HCT116 (cell line): ENCODE results near the gene NSMF. TPM values are rescaled to one million over a fixed set of nuclear protein-coding genes. Genes with fewer than 3 reads are reported as not detected.
A peak's percentile ranks its signal among the peaks of the same experiment; 100 is the strongest.

Experiments
- ATAC-seq: fragments of 200-7000 bp; cut with Tn5 transposase; 2 replicates; pipeline ENCODE4 v1.9.1; 2020; ENCODE audit warnings: mild to moderate bottlenecking, moderate library complexity
- BruUV-seq: library from RNA; stranded (reverse); fragments of 400-500 nt; replicated peaks from 2 replicates; lab custom pipeline; 2021; lab: Mats Ljungman, UMichigan
- CTCF ChIA-PET: fragments of 300-600 bp; sonication (Branson Sonifier 250); formaldehyde crosslinking; loops from one replicate; lab custom pipeline; 2021; ENCODE audit warnings: antibody characterized with exemption; lab: Charles Lee
- POLR2A ChIA-PET: fragments of 300-600, 350-600 bp; sonication (Branson Sonifier 250); formaldehyde crosslinking; loops from one replicate; lab custom pipeline; 2021; ENCODE audit warnings: antibody characterized with exemption; lab: Charles Lee
- RAD21 ChIA-PET, 2 experiments: fragments of 300-600 bp; sonication (Branson Sonifier 250); formaldehyde crosslinking; loops; one replicate each; lab custom pipeline; 2023; ENCODE audit warnings: low total read pairs in 2 of 2; ENCODE audit not compliant: uncharacterized antibody in 2 of 2, unreplicated experiment in 2 of 2, low non-redundant PET in 1 of 2; lab: Charles Lee
- DNase-seq: peaks from one replicate; pipeline ENCODE4 v3.0.0-alpha.2; 2010; ENCODE audit warnings: low read depth, low spot score
- H2AFZ ChIP-seq: fragments of 200-600 bp; shearing (Covaris generic), sonication (generic); 2 replicates; pipeline ENCODE4 v1.6.1; 2017; ENCODE audit warnings: low read depth, mixed run types, mixed read lengths, antibody characterized with exemption, low read length; ENCODE audit not compliant: poor library complexity, severe bottlenecking
- H3K27ac ChIP-seq: 2 replicates; pipeline ENCODE4 v1.5.1; 2012; ENCODE audit warnings: low read depth, low read length
- H3K27me3 ChIP-seq: fragments of 200-600 bp; sonication (generic); 2 replicates; pipeline ENCODE4 v1.6.1; 2016; ENCODE audit warnings: mixed run types, low read length, mixed read lengths; ENCODE audit not compliant: insufficient read depth
- H3K36me3 ChIP-seq, 2 experiments: fragments of 200-500 bp in 1 of 2; fragments of 200-600 bp in 1 of 2; sonication (Bioruptor generic) in 1 of 2; sonication (generic) in 1 of 2; 2 replicates each; pipeline versions ENCODE4 v1.5.1 to v1.6.1; 2014 to 2016; ENCODE audit warnings: low read length in 2 of 2, inconsistent platforms in 1 of 2, mixed read lengths in 1 of 2, mixed run types in 1 of 2; ENCODE audit not compliant: insufficient read depth in 2 of 2, control insufficient read depth in 1 of 2
- H3K4me1 ChIP-seq, 2 experiments: fragments of 200-600 bp in 1 of 2; sonication (generic) in 1 of 2; 2 replicates each; pipeline versions ENCODE4 v1.5.1 to v1.6.1; 2012 to 2017; ENCODE audit warnings: low read length in 2 of 2, inconsistent platforms in 1 of 2, mild to moderate bottlenecking in 1 of 2, mixed read lengths in 1 of 2, mixed run types in 1 of 2, moderate library complexity in 1 of 2; ENCODE audit not compliant: insufficient read depth in 2 of 2, control insufficient read depth in 1 of 2
- H3K4me2 ChIP-seq: fragments of 200-600 bp; sonication (generic); 2 replicates; pipeline ENCODE4 v1.6.1; 2017; ENCODE audit warnings: mixed run types, low read length, mixed read lengths
- H3K4me3 ChIP-seq, 2 experiments: fragments of 200-600 bp in 1 of 2; sonication (generic) in 1 of 2; replicated peaks in 1 of 2; 2 replicates each; pipeline ENCODE4 v1.5.1; 2011 to 2016; ENCODE audit warnings: low read length in 2 of 2, control low read depth in 1 of 2, low read depth in 1 of 2, mild to moderate bottlenecking in 1 of 2, mixed read lengths in 1 of 2, mixed run types in 1 of 2
- H3K79me2 ChIP-seq: fragments of 200-600 bp; sonication (generic); 2 replicates; pipeline ENCODE4 v1.6.1; 2017; ENCODE audit warnings: mild to moderate bottlenecking, mixed run types, low read length, moderate library complexity, mixed read lengths; ENCODE audit not compliant: insufficient read depth
- H3K9ac ChIP-seq: fragments of 200-600 bp; sonication (generic); 2 replicates; pipeline ENCODE4 v1.6.1; 2016; ENCODE audit warnings: low read length, mixed read lengths
- H3K9me2 ChIP-seq: fragments of 200-600 bp; sonication (generic), shearing (Covaris generic); 2 replicates; pipeline ENCODE4 v1.6.1; 2017; ENCODE audit warnings: mixed run types, mild to moderate bottlenecking, moderate library complexity; ENCODE audit not compliant: insufficient read depth
- H3K9me3 ChIP-seq, 2 experiments: fragments of 200-500 bp in 1 of 2; fragments of 200-600 bp in 1 of 2; sonication (Bioruptor generic) in 1 of 2; sonication (generic) in 1 of 2; 2 replicates each; pipeline ENCODE4 v1.6.1; 2014 to 2017; ENCODE audit warnings: low read length in 2 of 2, mixed read lengths in 2 of 2, inconsistent platforms in 1 of 2, low read depth in 1 of 2, mild to moderate bottlenecking in 1 of 2, mixed run types in 1 of 2, moderate library complexity in 1 of 2; ENCODE audit not compliant: control insufficient read depth in 1 of 2, insufficient read depth in 1 of 2
- H4K20me1 ChIP-seq: fragments of 200-600 bp; sonication (generic), shearing (Covaris generic); 2 replicates; pipeline ENCODE4 v1.6.1; 2017; ENCODE audit warnings: mixed run types, mild to moderate bottlenecking, moderate library complexity; ENCODE audit not compliant: insufficient read depth
- EZH2 ChIP-seq: fragments of 200-600 bp; sonication (generic); IDR thresholded peaks from 2 replicates; pipeline ENCODE4 v1.6.1; 2017; ENCODE audit warnings: antibody characterized with exemption, mixed run types
- EZH2phosphoT487 ChIP-seq: fragments of 200-600 bp; IDR thresholded peaks from 2 replicates; pipeline ENCODE4 v1.6.1; 2018; ENCODE audit warnings: antibody characterized with exemption, borderline replicate concordance
- FOSL1 ChIP-seq: IDR thresholded peaks from 2 replicates; pipeline ENCODE4 v1.6.1; 2012; ENCODE audit warnings: low read depth
- JUND ChIP-seq: IDR thresholded peaks from 2 replicates; pipeline ENCODE4 v1.6.1; 2012
- POLR2A ChIP-seq: IDR thresholded peaks from 2 replicates; pipeline ENCODE4 v1.7.0; 2011; ENCODE audit warnings: borderline replicate concordance; ENCODE audit not compliant: insufficient read depth, insufficient read length; ENCODE audit errors: extremely low read depth
- SIN3A ChIP-seq: IDR thresholded peaks from 2 replicates; pipeline ENCODE4 v1.6.1; 2012; ENCODE audit warnings: low read depth
- SP1 ChIP-seq: IDR thresholded peaks from 2 replicates; pipeline ENCODE4 v1.6.1; 2012; ENCODE audit warnings: low read depth
- YY1 ChIP-seq: IDR thresholded peaks from 2 replicates; pipeline ENCODE4 v1.6.1; 2011; ENCODE audit warnings: low read length, low read depth, moderate library complexity, mild to moderate bottlenecking; ENCODE audit not compliant: insufficient replicate concordance; ENCODE audit errors: extremely low read depth
- intact Hi-C: fragments of 100-400 bp; cut with micrococcal nuclease; formaldehyde crosslinking; loops from 2 replicates; pipeline ENCODE4 v1.10.0; 2022
- total RNA-seq: library from RNA; stranded (reverse); gene quantifications from one replicate; pipeline ENCODE4 v1.2.1, GENCODE V29; 2021; ENCODE audit not compliant: unreplicated experiment
- TF ChIP-seq, protein P1 (sequence below), 3 experiments: fragments of 200-600 bp in 1 of 3; sonication (generic) in 1 of 3; IDR thresholded peaks in 2 of 3; conservative IDR thresholded peaks in 1 of 3; 2 replicates each; pipeline ENCODE4 v1.5.1; 2012 to 2017; ENCODE audit warnings: low read depth in 2 of 3, low read length in 2 of 3, antibody characterized with exemption in 1 of 3, borderline replicate concordance in 1 of 3, control low read depth in 1 of 3, mild to moderate bottlenecking in 1 of 3, mixed read lengths in 1 of 3, mixed run types in 1 of 3, moderate library complexity in 1 of 3; ENCODE audit not compliant: insufficient read depth in 1 of 3
- TF ChIP-seq, protein P2 (sequence below): IDR thresholded peaks from 2 replicates; pipeline ENCODE4 v1.6.1; 2012
- TF ChIP-seq, protein P3 (sequence below): IDR thresholded peaks from 2 replicates; pipeline ENCODE4 v1.6.1; 2011; ENCODE audit warnings: mild to moderate bottlenecking, low read length, moderate library complexity; ENCODE audit not compliant: insufficient replicate concordance; ENCODE audit errors: extremely low read depth

Gene NSMF
- total RNA-seq, 1 experiment from 2014 or later = 81.9 TPM

DNA sequence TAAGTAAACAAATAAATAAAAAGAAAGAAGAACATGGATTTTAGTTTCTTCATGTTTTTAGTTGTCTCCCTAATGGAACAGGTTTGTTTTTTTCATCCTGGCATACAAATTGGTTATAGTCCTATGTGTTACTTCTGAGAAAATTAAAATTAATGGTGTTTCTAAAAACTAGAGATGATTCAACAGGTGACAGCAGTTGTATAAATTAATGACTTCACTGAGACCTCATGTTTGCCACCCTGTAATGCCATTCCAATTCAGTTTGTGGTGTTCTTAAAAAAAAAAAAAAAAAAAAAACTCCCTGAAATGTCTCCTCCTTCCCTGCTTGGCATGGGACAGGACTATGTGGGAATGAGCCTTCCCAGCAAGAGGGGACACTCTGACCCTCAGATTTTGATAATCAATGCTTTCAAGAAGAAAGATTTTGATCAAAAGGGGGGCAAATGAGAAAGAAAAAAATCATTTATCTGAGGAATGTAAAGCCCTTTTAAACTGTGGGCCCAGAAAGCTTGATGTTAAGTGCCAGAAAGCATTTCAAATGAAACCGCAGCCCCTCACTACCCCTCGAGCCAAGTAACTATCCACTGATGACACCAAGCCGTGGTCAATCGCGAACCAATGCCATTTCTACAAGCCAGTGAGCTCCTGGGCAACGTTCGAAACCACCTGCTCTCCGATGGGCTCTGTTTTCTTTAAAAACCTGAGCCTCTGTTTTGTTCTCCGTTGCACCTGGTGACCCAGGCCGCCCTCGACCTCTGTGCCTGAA, 37.1 kb downstream of the NSMF start:
- RAD21 ChIA-PET = no interaction called here
- POLR2A ChIA-PET = interaction anchor here (2.1 kb wide), 1 partner anchor 9 kb away, joined by 10 read pairs; no protein-coding TSS in a partner anchor

DNA sequence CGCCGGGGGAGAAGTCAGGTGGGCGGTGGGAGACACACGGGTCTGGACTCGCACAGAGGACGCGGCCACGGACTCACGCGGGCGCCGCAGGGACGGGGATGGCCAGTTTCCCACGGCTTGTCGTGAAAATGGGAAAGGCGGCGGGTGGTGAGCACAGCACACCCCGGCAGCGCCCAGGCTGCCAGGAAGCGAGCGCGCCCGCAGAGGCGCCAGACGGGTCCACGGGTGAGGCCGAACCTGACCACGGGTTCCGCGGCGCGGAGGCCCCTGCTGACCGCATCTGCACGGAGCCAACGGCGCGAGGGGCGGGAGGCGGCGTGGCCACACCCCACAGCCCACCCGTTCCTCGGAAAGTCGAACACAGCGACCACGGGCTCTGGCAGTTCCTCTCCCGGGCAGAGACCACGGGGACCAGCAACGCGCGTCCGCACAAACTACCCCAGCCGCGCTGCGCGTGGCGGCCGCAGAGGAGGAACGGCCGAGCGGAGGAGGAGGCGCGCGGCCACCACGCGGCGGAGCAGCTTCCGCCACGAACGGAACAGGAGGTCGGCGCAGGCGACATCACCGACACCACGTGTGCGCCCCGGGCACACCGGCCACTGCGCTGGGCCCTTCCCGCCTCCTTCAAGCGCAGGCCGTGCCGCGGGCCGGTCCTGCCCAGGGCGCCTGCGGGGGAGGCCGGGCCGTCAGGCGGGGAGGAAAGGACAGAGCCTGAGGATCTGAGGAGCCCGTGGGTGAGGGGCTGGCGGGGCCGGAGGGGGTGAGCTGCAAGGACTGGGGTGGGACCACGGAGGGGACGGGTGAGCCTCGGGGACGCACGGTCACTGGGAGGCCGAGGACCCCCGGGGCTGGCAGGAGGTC, 41.7 kb downstream of the NSMF start:
- ATAC-seq (no peak), DNase-seq (no peak)
- Histone ChIP-seq H2AFZ (no peak overlapping the region), H3K36me3 (no peaks in the 10 kb centered on the region; a peak in 1 of 4 replicates), H3K9me2 (no peaks in the 10 kb centered on the region), H3K27ac (no peak overlapping the region), H3K79me2 (peaks cover 60% of the 10 kb centered on the region), H3K4me1 (peaks cover 26 to 34% of the 10 kb centered on the region in 2 experiments), H3K9ac (no peak overlapping the region), H3K9me3 (no peaks in the 10 kb centered on the region), H3K4me2 (no peak overlapping the region), H3K27me3 (no peaks in the 10 kb centered on the region), H4K20me1 (no peaks in the 10 kb centered on the region), H3K4me3 (no peak overlapping the region)
- intact Hi-C loops = no loop called here
- ChIA-PET CTCF (no interaction called here), RAD21 (no interaction called here), POLR2A (no interaction called here)
- no TSS peak for BruUV-seq
- no peak for TF ChIP-seq EZH2phosphoT487
- no peak for TF ChIP-seq FOSL1
- TF ChIP-seq, protein P1, sequence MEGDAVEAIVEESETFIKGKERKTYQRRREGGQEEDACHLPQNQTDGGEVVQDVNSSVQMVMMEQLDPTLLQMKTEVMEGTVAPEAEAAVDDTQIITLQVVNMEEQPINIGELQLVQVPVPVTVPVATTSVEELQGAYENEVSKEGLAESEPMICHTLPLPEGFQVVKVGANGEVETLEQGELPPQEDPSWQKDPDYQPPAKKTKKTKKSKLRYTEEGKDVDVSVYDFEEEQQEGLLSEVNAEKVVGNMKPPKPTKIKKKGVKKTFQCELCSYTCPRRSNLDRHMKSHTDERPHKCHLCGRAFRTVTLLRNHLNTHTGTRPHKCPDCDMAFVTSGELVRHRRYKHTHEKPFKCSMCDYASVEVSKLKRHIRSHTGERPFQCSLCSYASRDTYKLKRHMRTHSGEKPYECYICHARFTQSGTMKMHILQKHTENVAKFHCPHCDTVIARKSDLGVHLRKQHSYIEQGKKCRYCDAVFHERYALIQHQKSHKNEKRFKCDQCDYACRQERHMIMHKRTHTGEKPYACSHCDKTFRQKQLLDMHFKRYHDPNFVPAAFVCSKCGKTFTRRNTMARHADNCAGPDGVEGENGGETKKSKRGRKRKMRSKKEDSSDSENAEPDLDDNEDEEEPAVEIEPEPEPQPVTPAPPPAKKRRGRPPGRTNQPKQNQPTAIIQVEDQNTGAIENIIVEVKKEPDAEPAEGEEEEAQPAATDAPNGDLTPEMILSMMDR (IDR thresholded peaks at IDR 0.05 in 2 of 3, conservative IDR thresholded peaks at IDR 0.05 in 1 of 3; ENCODE audit: borderline replicate concordance in 1 of 3, insufficient read depth in 1 of 3, low read depth in 2 of 3, low read length in 2 of 3) = no peak
- TF ChIP-seq SIN3A = no peak
- TF ChIP-seq, protein P2, sequence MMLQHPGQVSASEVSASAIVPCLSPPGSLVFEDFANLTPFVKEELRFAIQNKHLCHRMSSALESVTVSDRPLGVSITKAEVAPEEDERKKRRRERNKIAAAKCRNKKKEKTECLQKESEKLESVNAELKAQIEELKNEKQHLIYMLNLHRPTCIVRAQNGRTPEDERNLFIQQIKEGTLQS = no peak
- TF ChIP-seq, protein P3, sequence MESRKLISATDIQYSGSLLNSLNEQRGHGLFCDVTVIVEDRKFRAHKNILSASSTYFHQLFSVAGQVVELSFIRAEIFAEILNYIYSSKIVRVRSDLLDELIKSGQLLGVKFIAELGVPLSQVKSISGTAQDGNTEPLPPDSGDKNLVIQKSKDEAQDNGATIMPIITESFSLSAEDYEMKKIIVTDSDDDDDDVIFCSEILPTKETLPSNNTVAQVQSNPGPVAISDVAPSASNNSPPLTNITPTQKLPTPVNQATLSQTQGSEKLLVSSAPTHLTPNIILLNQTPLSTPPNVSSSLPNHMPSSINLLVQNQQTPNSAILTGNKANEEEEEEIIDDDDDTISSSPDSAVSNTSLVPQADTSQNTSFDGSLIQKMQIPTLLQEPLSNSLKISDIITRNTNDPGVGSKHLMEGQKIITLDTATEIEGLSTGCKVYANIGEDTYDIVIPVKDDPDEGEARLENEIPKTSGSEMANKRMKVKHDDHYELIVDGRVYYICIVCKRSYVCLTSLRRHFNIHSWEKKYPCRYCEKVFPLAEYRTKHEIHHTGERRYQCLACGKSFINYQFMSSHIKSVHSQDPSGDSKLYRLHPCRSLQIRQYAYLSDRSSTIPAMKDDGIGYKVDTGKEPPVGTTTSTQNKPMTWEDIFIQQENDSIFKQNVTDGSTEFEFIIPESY = no peak
- TF ChIP-seq POLR2A = no peak
- TF ChIP-seq YY1 = no peak
- TF ChIP-seq JUND = no peak
- TF ChIP-seq EZH2 = no peak

More for the DNA sequence above, 37.1 kb downstream of the NSMF start:
- DNase-seq (no peak), ATAC-seq (no peak)
- TF ChIP-seq SP1 = no peak
- TSS peak; percentile 68 for BruUV-seq
- no peaks in the 10 kb centered on the region for H3K9me2 ChIP-seq
- H3K27me3 ChIP-seq = no peaks in the 10 kb centered on the region
- peak overlapping the region; percentile 60 to 79 for H3K4me3 ChIP-seq
- H3K9ac ChIP-seq = peak overlapping the region; percentile 71
- H3K9me3 ChIP-seq = no peaks in the 10 kb centered on the region
- no peaks in the 10 kb centered on the region for H4K20me1 ChIP-seq
- no peaks in the 10 kb centered on the region; a peak in 1 of 4 replicates for H3K36me3 ChIP-seq
- peaks cover 40% of the 10 kb centered on the region for H3K79me2 ChIP-seq
- H2AFZ ChIP-seq = no peak overlapping the region
- H3K4me2 ChIP-seq = peak overlapping the region; percentile 69
- peaks cover 21 to 29% of the 10 kb centered on the region in 2 experiments for H3K4me1 ChIP-seq
- CTCF ChIA-PET = interaction anchor here (2.1 kb wide), 1 partner anchor 22 kb away, joined by 10 read pairs; no protein-coding TSS in a partner anchor
- H3K27ac ChIP-seq = peak overlapping the region; percentile 99
- intact Hi-C loops = loop anchor here (5.0 kb wide), 1 partner anchor 130 kb away; no protein-coding TSS in a partner anchor
